Esophagus muscularis mucosa (tissue), 4 donors: ENCODE measurements around the gene C1orf21. TPM values are rescaled to one million over a fixed set of nuclear protein-coding genes. Genes with fewer than 3 reads are reported as not detected.

Experiments
- DNase-seq: peaks from one replicate; pipeline ENCODE4 v3.0.0-alpha.2; 2017; ENCODE audit errors: extremely low spot score
- H3K27ac ChIP-seq, 4 donors: fragments of 200-600 bp; sonication (generic); replicated peaks in 1 of 4; 1 replicate in 3 of 4; 2 replicates in 1 of 4; pipeline ENCODE4 v1.5.1; 2016 to 2019; ENCODE audit warnings: mild to moderate bottlenecking in 1 of 4
- H3K27me3 ChIP-seq, 4 donors: fragments of 200-600 bp; sonication (generic); one replicate each; pipeline versions ENCODE4 v1.5.1 to v1.6.0; 2016 to 2019
- H3K36me3 ChIP-seq, 4 donors: fragments of 200-600 bp; sonication (generic); one replicate each; pipeline ENCODE4 v1.5.1; 2016 to 2019
- H3K4me1 ChIP-seq, 4 donors: fragments of 200-600 bp; sonication (generic); one replicate each; pipeline ENCODE4 v1.5.1; 2016 to 2019
- H3K4me3 ChIP-seq, 4 donors: fragments of 200-600 bp; sonication (generic); 1 replicate in 2 of 4; 2 replicates in 2 of 4; pipeline ENCODE4 v1.5.1; 2016 to 2019; ENCODE audit warnings: mild to moderate bottlenecking in 4 of 4, moderate library complexity in 1 of 4
- H3K9me3 ChIP-seq, 4 donors: fragments of 200-600 bp; sonication (generic); 1 replicate in 3 of 4; 2 replicates in 1 of 4; pipeline ENCODE4 v1.5.1; 2016 to 2019
- EP300 ChIP-seq: sonication (generic); formaldehyde crosslinking; IDR thresholded peaks from one replicate; pipeline ENCODE4 v1.6.1; 2017; ENCODE audit warnings: antibody characterized with exemption
- POLR2A ChIP-seq: fragments of 450-650 bp; IDR thresholded peaks from one replicate; pipeline ENCODE4 v1.6.1; 2017; ENCODE audit warnings: antibody characterized with exemption, moderate library complexity, mild to moderate bottlenecking, low read depth
- POLR2AphosphoS5 ChIP-seq, 2 donors: sonication (generic); formaldehyde crosslinking; IDR thresholded peaks; one replicate each; pipeline ENCODE4 v1.6.1; 2017; ENCODE audit warnings: antibody characterized with exemption in 2 of 2
- WGBS: methylation state at CpG from one replicate; pipeline ENCODE4 v1.1.5; 2018; 5-methylcytosine and 5-hydroxymethylcytosine counted together
- intact Hi-C: fragments of 100-400 bp; cut with DNase I; formaldehyde crosslinking; loops from one replicate; pipeline ENCODE4 v1.15.1; 2023
- total RNA-seq, 4 donors: library from RNA; depleted of rRNA; stranded (reverse); fragments of >200 nt; gene quantifications; one replicate each; pipeline versions ENCODE4 v1.1.0 to v1.2.1, GENCODE V29; 2016
- TF ChIP-seq, protein P1 (sequence below), 3 experiments: fragments of 200-600 bp in 2 of 3; fragments of 450-650 bp in 1 of 3; sonication (generic) in 2 of 3; IDR thresholded peaks; one replicate each; pipeline ENCODE4 v1.5.1; 2017 to 2019; ENCODE audit warnings: antibody characterized with exemption in 3 of 3, mild to moderate bottlenecking in 2 of 3, moderate library complexity in 1 of 3

C1orf21 gene
- total RNA-seq, 4 donors from 2014 or later, result 39.5 to 91.7 (median 58.8) TPM

DNA sequence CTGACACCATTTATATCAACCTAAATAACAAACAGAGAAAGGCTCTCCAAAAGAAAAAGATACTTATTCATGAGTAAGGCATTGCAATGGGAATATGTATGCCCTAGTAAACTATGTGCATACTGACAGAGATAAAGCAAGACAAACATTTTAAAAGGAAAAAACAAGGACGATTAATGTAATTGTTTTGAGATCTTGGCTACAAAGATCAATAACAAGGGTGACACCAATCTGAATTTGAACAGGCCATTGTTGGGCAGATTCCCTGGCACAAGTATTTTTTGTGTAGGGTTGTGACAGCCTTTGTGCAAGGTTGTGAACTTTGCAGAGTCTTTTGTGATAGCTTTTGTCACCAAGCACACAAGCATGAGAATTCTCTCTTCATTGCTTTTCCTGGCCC, 282.6 kb downstream of the C1orf21 start:
- TF ChIP-seq, protein P1, sequence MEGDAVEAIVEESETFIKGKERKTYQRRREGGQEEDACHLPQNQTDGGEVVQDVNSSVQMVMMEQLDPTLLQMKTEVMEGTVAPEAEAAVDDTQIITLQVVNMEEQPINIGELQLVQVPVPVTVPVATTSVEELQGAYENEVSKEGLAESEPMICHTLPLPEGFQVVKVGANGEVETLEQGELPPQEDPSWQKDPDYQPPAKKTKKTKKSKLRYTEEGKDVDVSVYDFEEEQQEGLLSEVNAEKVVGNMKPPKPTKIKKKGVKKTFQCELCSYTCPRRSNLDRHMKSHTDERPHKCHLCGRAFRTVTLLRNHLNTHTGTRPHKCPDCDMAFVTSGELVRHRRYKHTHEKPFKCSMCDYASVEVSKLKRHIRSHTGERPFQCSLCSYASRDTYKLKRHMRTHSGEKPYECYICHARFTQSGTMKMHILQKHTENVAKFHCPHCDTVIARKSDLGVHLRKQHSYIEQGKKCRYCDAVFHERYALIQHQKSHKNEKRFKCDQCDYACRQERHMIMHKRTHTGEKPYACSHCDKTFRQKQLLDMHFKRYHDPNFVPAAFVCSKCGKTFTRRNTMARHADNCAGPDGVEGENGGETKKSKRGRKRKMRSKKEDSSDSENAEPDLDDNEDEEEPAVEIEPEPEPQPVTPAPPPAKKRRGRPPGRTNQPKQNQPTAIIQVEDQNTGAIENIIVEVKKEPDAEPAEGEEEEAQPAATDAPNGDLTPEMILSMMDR (IDR thresholded peaks at IDR 0.05), result no peak
- TF ChIP-seq POLR2AphosphoS5 (IDR thresholded peaks at IDR 0.05) (no peak), EP300 (no peak), POLR2A (no peak)
- H3K9me3 ChIP-seq, result no peaks in the 10 kb centered on the region
- WGBS, result 79% methylated on average over 1 of the region's 1 CpG
- H3K36me3 ChIP-seq, result no peaks in the 10 kb centered on the region
- H3K27ac ChIP-seq, result no peak overlapping the region
- no peak for DNase-seq
- peaks cover under 1 to 14% (median 7%) of the 10 kb centered on the region in 4 donors for H3K4me1 ChIP-seq
- no peaks in the 10 kb centered on the region for H3K27me3 ChIP-seq
- no peak overlapping the region for H3K4me3 ChIP-seq
- intact Hi-C loops, result loop anchor here (10.0 kb wide), 1 partner anchor 445 kb away; no protein-coding TSS in a partner anchor

GRCh38 chr1:184672013-184672726, 285.3 kb downstream of the C1orf21 start:
- H3K36me3 ChIP-seq, result no peaks in the 10 kb centered on the region
- no peaks in the 10 kb centered on the region for H3K4me1 ChIP-seq
- H3K9me3 ChIP-seq, result no peaks in the 10 kb centered on the region
- no peak for DNase-seq
- TF ChIP-seq POLR2A (no peak), EP300 (no peak), POLR2AphosphoS5 (IDR thresholded peaks at IDR 0.05) (no peak)
- TF ChIP-seq, protein P1 (IDR thresholded peaks at IDR 0.05), result no peak
- no peaks in the 10 kb centered on the region for H3K27me3 ChIP-seq
- WGBS, result 62% methylated on average over 9 of the region's 9 CpGs
- no peak overlapping the region for H3K4me3 ChIP-seq
- H3K27ac ChIP-seq, result no peak overlapping the region
- intact Hi-C loops, result no loop called here

DNA sequence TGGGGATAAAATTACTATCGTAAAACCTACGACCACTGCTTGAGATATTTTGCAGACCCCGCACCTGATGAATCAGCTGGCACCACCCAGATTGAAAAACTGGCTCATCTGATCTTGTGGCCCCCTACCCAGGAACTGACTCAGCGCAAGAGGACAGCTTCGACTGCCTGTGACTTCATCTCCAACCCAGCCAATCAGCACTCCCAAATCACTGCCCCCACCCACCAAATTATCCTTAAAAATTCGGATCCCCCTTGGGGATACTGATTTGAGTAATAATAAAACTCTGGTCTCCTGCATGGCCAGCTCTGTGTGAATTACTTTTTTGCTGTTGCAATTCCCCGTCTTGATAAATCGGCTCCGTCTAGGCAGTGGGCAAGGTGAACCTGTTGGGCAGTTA, 286.5 kb downstream of the C1orf21 start:
- Histone ChIP-seq H3K27me3 (no peaks in the 10 kb centered on the region), H3K27ac (no peak overlapping the region), H3K4me1 (no peaks in the 10 kb centered on the region), H3K36me3 (no peaks in the 10 kb centered on the region), H3K9me3 (no peaks in the 10 kb centered on the region), H3K4me3 (no peak overlapping the region)
- intact Hi-C loops, result no loop called here
- TF ChIP-seq, protein P1 (IDR thresholded peaks at IDR 0.05), result no peak
- DNase-seq, result no peak
- 83% methylated on average over 9 of the region's 9 CpGs for WGBS

DNA sequence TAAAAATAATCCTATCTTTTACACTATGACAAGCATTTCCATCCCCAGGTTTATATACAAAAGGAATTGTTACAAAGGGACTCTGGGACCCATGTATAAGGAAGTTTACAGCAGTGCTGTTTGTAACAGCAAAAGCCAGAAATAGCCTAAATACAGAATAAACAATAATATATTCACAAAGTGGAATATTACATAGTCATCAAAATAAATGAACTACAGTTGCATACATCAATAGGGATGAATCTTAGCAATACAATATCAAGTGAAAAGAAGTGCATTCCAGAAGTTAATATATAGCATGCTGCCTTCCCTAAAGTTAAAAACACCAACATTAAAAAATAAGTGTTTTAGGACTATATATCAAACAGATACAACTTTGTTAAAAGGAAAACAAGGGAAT, 290.5 kb downstream of the C1orf21 start:
- TF ChIP-seq, protein P1 (IDR thresholded peaks at IDR 0.05), result no peak
- no peak for TF ChIP-seq EP300
- no peak for TF ChIP-seq POLR2A
- no peak for TF ChIP-seq POLR2AphosphoS5 (IDR thresholded peaks at IDR 0.05)
- Histone ChIP-seq H3K27ac (no peak overlapping the region), H3K4me1 (no peaks in the 10 kb centered on the region), H3K27me3 (no peaks in the 10 kb centered on the region), H3K36me3 (no peaks in the 10 kb centered on the region), H3K4me3 (no peak overlapping the region), H3K9me3 (peaks cover 0 to 20% (median 14%) of the 10 kb centered on the region in 4 donors)
- intact Hi-C loops, result no loop called here
- DNase-seq, result no peak
